Measurements from ENCODE around the gene NUDT4. TPM values are rescaled to one million over a fixed set of nuclear protein-coding genes. Genes with fewer than 3 reads are reported as not detected.
A peak's percentile ranks its signal among the peaks of the same experiment; 100 is the strongest.
"Not testable (repeated sequence)": the region's sequence is repeated elsewhere in the genome, so short reads cannot be mapped to it uniquely, and the experiment has no call there.

NUDT4 gene
- polyA plus RNA-seq, 1 donor (not counting 4 experiments of a cell fraction or from before 2014, with no cell fraction given): 33.2 TPM

DNA sequence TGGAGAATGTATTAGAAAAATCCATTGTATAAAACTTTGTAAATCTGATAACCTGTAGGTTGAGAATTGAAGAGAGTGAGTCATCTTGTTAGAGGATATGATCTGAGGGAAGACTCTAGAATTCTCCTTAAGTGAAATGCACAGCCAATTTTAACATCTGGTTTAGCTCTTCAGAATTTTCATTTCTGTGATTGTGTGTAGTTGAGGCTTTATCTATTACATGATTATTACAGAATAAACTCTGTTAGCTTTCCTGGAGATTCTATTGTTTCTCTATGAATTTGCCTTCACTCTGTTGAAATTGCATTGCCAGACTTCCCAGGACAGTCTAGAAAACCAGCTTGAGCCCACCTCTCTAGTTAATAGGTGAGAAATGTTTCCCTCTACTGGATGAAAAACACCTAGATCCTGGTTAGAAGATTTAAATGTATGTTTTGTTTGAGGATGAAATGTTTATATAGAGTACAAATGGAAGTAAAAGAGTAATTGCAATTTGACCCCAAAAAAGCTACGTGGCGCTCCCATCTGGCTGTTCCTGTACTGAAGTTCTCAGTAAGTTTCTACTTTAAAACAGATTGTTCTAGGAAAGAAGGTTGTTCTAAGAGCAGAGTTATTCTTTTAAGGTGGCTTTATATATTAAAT lies 2.9 kb downstream of the NUDT4 start:
- Histone ChIP-seq H3K4me3 (ENCODE audit: control insufficient read depth in 2 of 3, extremely low read depth in 1 of 3, insufficient read depth in 2 of 3, low read depth in 1 of 3, low read length in 3 of 3) (peak overlapping the region; percentile 62 to 94 (median 87)), H3K79me2 (ENCODE audit: control insufficient read depth, insufficient read depth, low read length) (peaks cover 73% of the 10 kb centered on the region), H3K9me1 (ENCODE audit: control insufficient read depth, extremely low read depth, insufficient read depth, low read length) (no peaks in the 10 kb centered on the region), H3K4me1 (ENCODE audit: control insufficient read depth, extremely low read depth, insufficient read depth, low read length) (peaks cover 18% of the 10 kb centered on the region), H2AFZ (ENCODE audit: control insufficient read depth, low read length) (no peak overlapping the region), H3K36me3 (ENCODE audit: control insufficient read depth in 2 of 2, extremely low read depth in 1 of 2, insufficient read depth in 2 of 2, low read length in 2 of 2) (peaks cover 0 to 15% of the 10 kb centered on the region in 2 experiments), H3K27ac (ENCODE audit: control insufficient read depth, insufficient read depth, low read length) (peak overlapping the region; percentile 86), H3K9ac (ENCODE audit: control insufficient read depth, extremely low read depth, insufficient read depth, low read length) (no peak overlapping the region), H3K9me3 (ENCODE audit: control insufficient read depth, low read depth, low read length) (no peaks in the 10 kb centered on the region), H3K4me2 (ENCODE audit: control insufficient read depth, extremely low read depth, insufficient read depth, low read depth, low read length) (peak overlapping the region; percentile 83), H4K20me1 (ENCODE audit: control insufficient read depth, extremely low read depth, insufficient read depth, low read length) (peaks cover 13% of the 10 kb centered on the region), H3K27me3 (ENCODE audit: control insufficient read depth, extremely low read depth, insufficient read depth, low read length) (no peaks in the 10 kb centered on the region)
- FAIRE-seq: no peak
- dilution Hi-C loops (cut with MboI; ENCODE audit: extremely low pct_ligation_motif_present, low sequenced_read_pairs): no loop called here
- no peak for DNase-seq (ENCODE audit: low read depth, low spot score)
- TF ChIP-seq EZH2 (IDR thresholded peaks at IDR 0.05; ENCODE audit: low read length): no peak
- TF ChIP-seq, protein P1, sequence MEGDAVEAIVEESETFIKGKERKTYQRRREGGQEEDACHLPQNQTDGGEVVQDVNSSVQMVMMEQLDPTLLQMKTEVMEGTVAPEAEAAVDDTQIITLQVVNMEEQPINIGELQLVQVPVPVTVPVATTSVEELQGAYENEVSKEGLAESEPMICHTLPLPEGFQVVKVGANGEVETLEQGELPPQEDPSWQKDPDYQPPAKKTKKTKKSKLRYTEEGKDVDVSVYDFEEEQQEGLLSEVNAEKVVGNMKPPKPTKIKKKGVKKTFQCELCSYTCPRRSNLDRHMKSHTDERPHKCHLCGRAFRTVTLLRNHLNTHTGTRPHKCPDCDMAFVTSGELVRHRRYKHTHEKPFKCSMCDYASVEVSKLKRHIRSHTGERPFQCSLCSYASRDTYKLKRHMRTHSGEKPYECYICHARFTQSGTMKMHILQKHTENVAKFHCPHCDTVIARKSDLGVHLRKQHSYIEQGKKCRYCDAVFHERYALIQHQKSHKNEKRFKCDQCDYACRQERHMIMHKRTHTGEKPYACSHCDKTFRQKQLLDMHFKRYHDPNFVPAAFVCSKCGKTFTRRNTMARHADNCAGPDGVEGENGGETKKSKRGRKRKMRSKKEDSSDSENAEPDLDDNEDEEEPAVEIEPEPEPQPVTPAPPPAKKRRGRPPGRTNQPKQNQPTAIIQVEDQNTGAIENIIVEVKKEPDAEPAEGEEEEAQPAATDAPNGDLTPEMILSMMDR (optimal IDR thresholded peaks at IDR 0.05 in 1 of 3, IDR thresholded peaks at IDR 0.05 in 1 of 3, conservative IDR thresholded peaks at IDR 0.05 in 1 of 3; ENCODE audit: extremely low read depth in 1 of 3, insufficient read depth in 2 of 3, low read length in 3 of 3): peak in 1 of 3 experiments; percentile 22

DNA sequence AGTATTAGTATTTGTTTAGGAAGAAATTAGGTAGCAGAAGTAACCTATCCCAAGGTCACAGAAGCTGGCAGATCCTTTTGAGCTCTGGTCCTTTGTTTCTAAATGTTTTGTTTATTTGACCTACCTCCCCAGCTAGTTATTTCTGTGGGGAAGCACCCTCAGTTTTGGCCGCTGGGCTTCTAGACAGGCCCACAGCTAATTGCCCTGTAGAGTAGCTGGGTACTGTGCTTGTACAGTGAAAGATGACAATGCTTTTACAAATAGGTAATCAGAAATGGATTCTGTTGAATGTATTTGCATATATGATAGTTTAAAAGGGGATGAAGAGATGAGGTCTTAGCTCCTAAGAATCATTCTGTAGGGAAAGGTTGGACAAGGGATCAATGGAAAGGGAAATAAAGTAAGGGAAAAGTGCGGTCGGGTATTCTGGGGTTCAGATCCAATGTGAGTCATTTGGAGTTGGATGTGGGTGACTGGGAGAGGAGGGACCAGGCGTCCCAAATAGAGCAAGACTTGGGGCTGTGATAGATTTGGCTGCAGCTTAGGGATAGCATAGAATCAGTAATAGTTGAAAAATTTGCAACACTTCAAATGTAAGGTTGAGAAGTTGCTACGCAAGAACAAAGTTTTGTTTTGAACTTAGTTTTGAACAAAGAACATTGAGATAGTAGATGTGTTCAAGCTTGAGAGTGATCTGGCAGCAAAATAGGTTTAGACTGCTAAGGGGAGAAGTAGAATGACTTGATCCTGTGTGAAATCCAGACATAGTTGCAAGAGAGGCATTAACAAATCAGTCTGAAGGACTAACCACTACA lies 3.6 kb downstream of the NUDT4 start:
- Histone ChIP-seq H3K79me2 (ENCODE audit: control insufficient read depth, insufficient read depth, low read length) (peaks cover 80% of the 10 kb centered on the region), H2AFZ (ENCODE audit: control insufficient read depth, low read length) (no peak overlapping the region), H3K9ac (ENCODE audit: control insufficient read depth, extremely low read depth, insufficient read depth, low read length) (no peak overlapping the region), H3K9me1 (ENCODE audit: control insufficient read depth, extremely low read depth, insufficient read depth, low read length) (no peaks in the 10 kb centered on the region), H3K9me3 (ENCODE audit: control insufficient read depth, low read depth, low read length) (no peaks in the 10 kb centered on the region), H3K27me3 (ENCODE audit: control insufficient read depth, extremely low read depth, insufficient read depth, low read length) (no peaks in the 10 kb centered on the region), H3K4me3 (ENCODE audit: control insufficient read depth in 2 of 3, extremely low read depth in 1 of 3, insufficient read depth in 2 of 3, low read depth in 1 of 3, low read length in 3 of 3) (peak overlapping the region in 2 of 3 experiments; percentile 29 to 94), H3K4me2 (ENCODE audit: control insufficient read depth, extremely low read depth, insufficient read depth, low read depth, low read length) (peak overlapping the region; percentile 83), H3K36me3 (ENCODE audit: control insufficient read depth in 2 of 2, extremely low read depth in 1 of 2, insufficient read depth in 2 of 2, low read length in 2 of 2) (peaks cover 0 to 15% of the 10 kb centered on the region in 2 experiments), H3K27ac (ENCODE audit: control insufficient read depth, insufficient read depth, low read length) (no peak overlapping the region), H3K4me1 (ENCODE audit: control insufficient read depth, extremely low read depth, insufficient read depth, low read length) (peaks cover 18% of the 10 kb centered on the region), H4K20me1 (ENCODE audit: control insufficient read depth, extremely low read depth, insufficient read depth, low read length) (peaks cover 13% of the 10 kb centered on the region)
- no peak for FAIRE-seq
- DNase-seq (ENCODE audit: low read depth, low spot score): no peak
- dilution Hi-C loops (cut with MboI; ENCODE audit: extremely low pct_ligation_motif_present, low sequenced_read_pairs): no loop called here
- no peak for TF ChIP-seq EZH2 (IDR thresholded peaks at IDR 0.05; ENCODE audit: low read length)
- TF ChIP-seq, protein P1 (optimal IDR thresholded peaks at IDR 0.05 in 1 of 3, IDR thresholded peaks at IDR 0.05 in 1 of 3, conservative IDR thresholded peaks at IDR 0.05 in 1 of 3; ENCODE audit: extremely low read depth in 1 of 3, insufficient read depth in 2 of 3, low read length in 3 of 3): no peak

DNA sequence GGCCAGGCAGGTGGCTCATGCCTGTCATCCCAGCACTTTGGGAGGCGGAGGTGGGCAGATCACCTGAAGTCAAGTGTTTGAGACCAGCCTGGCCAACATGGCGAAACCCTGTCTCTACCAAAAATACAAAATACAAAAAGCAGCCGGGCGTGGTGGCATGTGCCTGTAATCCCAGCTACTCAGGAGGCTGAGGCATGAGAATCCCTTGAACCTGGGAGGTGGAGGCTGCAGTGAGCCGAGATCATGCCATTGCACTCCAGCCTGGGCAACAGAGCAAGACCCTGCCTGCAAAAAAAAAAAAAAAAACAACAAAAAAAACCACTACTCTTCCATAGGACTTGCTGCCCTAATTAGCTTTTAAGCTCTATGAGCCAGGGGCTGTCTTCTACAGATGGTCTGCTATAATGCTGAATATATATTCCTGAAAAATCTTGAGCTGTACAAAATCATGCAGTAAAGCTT lies 4.3 kb downstream of the NUDT4 start:
- not testable (repeated sequence) for H3K9ac ChIP-seq (ENCODE audit: control insufficient read depth, extremely low read depth, insufficient read depth, low read length); H3K9me1 ChIP-seq (ENCODE audit: control insufficient read depth, extremely low read depth, insufficient read depth, low read length)

More for the DNA sequence above, 4.3 kb downstream of the NUDT4 start:
- H3K4me3 ChIP-seq (ENCODE audit: control insufficient read depth in 2 of 3, extremely low read depth in 1 of 3, insufficient read depth in 2 of 3, low read depth in 1 of 3, low read length in 3 of 3); H3K4me2 ChIP-seq (ENCODE audit: control insufficient read depth, extremely low read depth, insufficient read depth, low read depth, low read length); FAIRE-seq; H3K27me3 ChIP-seq (ENCODE audit: control insufficient read depth, extremely low read depth, insufficient read depth, low read length); H2AFZ ChIP-seq (ENCODE audit: control insufficient read depth, low read length); DNase-seq (ENCODE audit: low read depth, low spot score); dilution Hi-C loops (cut with MboI; ENCODE audit: extremely low pct_ligation_motif_present, low sequenced_read_pairs); H3K9me3 ChIP-seq (ENCODE audit: control insufficient read depth, low read depth, low read length); H3K27ac ChIP-seq (ENCODE audit: control insufficient read depth, insufficient read depth, low read length): not testable (repeated sequence)
- H3K79me2 ChIP-seq (ENCODE audit: control insufficient read depth, insufficient read depth, low read length): peaks cover 86% of the 10 kb centered on the region
- H3K36me3 ChIP-seq (ENCODE audit: control insufficient read depth in 2 of 2, extremely low read depth in 1 of 2, insufficient read depth in 2 of 2, low read length in 2 of 2): peaks cover 0 to 17% of the 10 kb centered on the region in 2 experiments
- peaks cover 13% of the 10 kb centered on the region for H4K20me1 ChIP-seq (ENCODE audit: control insufficient read depth, extremely low read depth, insufficient read depth, low read length)
- peaks cover 17% of the 10 kb centered on the region for H3K4me1 ChIP-seq (ENCODE audit: control insufficient read depth, extremely low read depth, insufficient read depth, low read length)

All from keratinocyte (primary cell).